GM12878 (cell line): ENCODE data around the gene ZNF106. TPM values are rescaled to one million over a fixed set of nuclear protein-coding genes. Genes with fewer than 3 reads are reported as not detected.

Experiments used
- ATAC-seq: fragments of 200-7000 bp; cut with Tn5 transposase; 3 replicates; pipeline ENCODE4 v1.9.1; 2020; ENCODE audit warnings: mild to moderate bottlenecking, moderate library complexity
- BruUV-seq: library from RNA; stranded (reverse); fragments of 400-500 nt; replicated peaks from 2 replicates; lab custom pipeline; 2021; lab: Mats Ljungman, UMichigan
- CTCF ChIA-PET: fragments of 300-600 bp; sonication (Branson Sonifier 250); formaldehyde crosslinking; extraction: SDS; loops from one replicate; lab custom pipeline; 2021; ENCODE audit warnings: inconsistent platforms; lab: Yijun Ruan, JAX
- POLR2A ChIA-PET: fragments of 350-600 bp; formaldehyde crosslinking; extraction: SDS; loops from one replicate; lab custom pipeline; 2021; ENCODE audit warnings: inconsistent platforms; lab: Charles Lee
- RAD21 ChIA-PET: fragments of 300-600 bp; sonication (Branson Sonifier 250); formaldehyde crosslinking; loops from one replicate; lab custom pipeline; 2023; ENCODE audit warnings: antibody characterized with exemption; ENCODE audit not compliant: unreplicated experiment; lab: Charles Lee
- SMC1A ChIA-PET: fragments of 300-600 bp; sonication (Branson Sonifier 250); formaldehyde crosslinking; loops from one replicate; lab custom pipeline; 2023; ENCODE audit not compliant: unreplicated experiment, uncharacterized antibody; lab: Charles Lee
- DNase-seq: peaks from one replicate; pipeline ENCODE4 v3.0.0-alpha.2; 2011; ENCODE audit warnings: low read depth, low spot score
- FAIRE-seq: peaks from 3 replicates; lab custom pipeline; 2011; peaks lifted over from hg19 to GRCh38; lab: Jason Lieb, UNC
- H2AFZ ChIP-seq: 2 replicates; pipeline ENCODE4 v1.6.0; 2011; ENCODE audit warnings: low read depth, low read length, control low read depth; ENCODE audit not compliant: control insufficient read depth
- H3K27ac ChIP-seq: 2 replicates; pipeline ENCODE4 v1.5.1; 2011; ENCODE audit warnings: control low read depth; ENCODE audit not compliant: control insufficient read depth, insufficient read depth
- H3K27me3 ChIP-seq, 2 experiments: replicated peaks in 1 of 2; 2 replicates each; pipeline versions ENCODE4 v1.6.0 to v1.6.1; 2011; ENCODE audit warnings: low read length in 1 of 2; ENCODE audit not compliant: control insufficient read depth in 2 of 2, insufficient read depth in 2 of 2
- H3K36me3 ChIP-seq, 2 experiments: 2 replicates each; pipeline ENCODE4 v1.5.1; 2011; ENCODE audit warnings: low read length in 1 of 2; ENCODE audit not compliant: control insufficient read depth in 2 of 2, insufficient read depth in 2 of 2
- H3K4me1 ChIP-seq: 2 replicates; pipeline ENCODE4 v1.6.1; 2011; ENCODE audit warnings: mild to moderate bottlenecking, low read length, moderate library complexity, mixed read lengths; ENCODE audit not compliant: control insufficient read depth, insufficient read depth
- H3K4me2 ChIP-seq: 2 replicates; pipeline ENCODE4 v1.6.0; 2011; ENCODE audit warnings: control low read depth; ENCODE audit not compliant: control insufficient read depth, insufficient read depth
- H3K4me3 ChIP-seq: fragments of 200-600 bp; sonication (generic); 2 replicates; pipeline ENCODE4 v1.5.1; 2016
- H3K79me2 ChIP-seq: 2 replicates; pipeline ENCODE4 v1.6.0; 2011; ENCODE audit warnings: low read length; ENCODE audit not compliant: control insufficient read depth, insufficient read depth
- H3K9ac ChIP-seq: 2 replicates; pipeline ENCODE4 v1.8.0; 2011; ENCODE audit warnings: low read length, control low read depth, mixed read lengths; ENCODE audit not compliant: control insufficient read depth, insufficient read depth
- H3K9me3 ChIP-seq: replicated peaks from 3 replicates; pipeline ENCODE4 v1.5.1; 2011; ENCODE audit warnings: mild to moderate bottlenecking, low read length; ENCODE audit not compliant: control insufficient read depth, insufficient read depth
- H4K20me1 ChIP-seq: 2 replicates; pipeline ENCODE4 v1.6.0; 2011; ENCODE audit not compliant: control insufficient read depth, insufficient read depth
- BMI1 ChIP-seq: fragments of 450-650 bp; IDR thresholded peaks from 2 replicates; pipeline ENCODE4 v1.6.1; 2016; ENCODE audit warnings: mild to moderate bottlenecking, moderate library complexity, borderline replicate concordance
- CBX5 ChIP-seq: sonication (generic); IDR thresholded peaks from 2 replicates; pipeline ENCODE4 v1.6.1; 2016; ENCODE audit warnings: low read depth, moderate library complexity, mild to moderate bottlenecking, inconsistent platforms
- NFYA ChIP-seq: IDR thresholded peaks from 2 replicates; pipeline ENCODE4 v1.6.1; 2011; ENCODE audit warnings: low read depth, mild to moderate bottlenecking, low read length, improper control_type of control experiment, borderline replicate concordance
- SUZ12 ChIP-seq: fragments of 200-600 bp; sonication (generic); IDR thresholded peaks from one replicate; pipeline ENCODE4 v1.6.1; 2018; ENCODE audit warnings: antibody characterized with exemption, mild to moderate bottlenecking; ENCODE audit not compliant: unreplicated experiment
- TBL1XR1 ChIP-seq: IDR thresholded peaks from 2 replicates; pipeline ENCODE4 v1.6.1; 2012; ENCODE audit warnings: low read depth, low read length, improper control_type of control experiment
- YBX1 ChIP-seq: fragments of 450-650 bp; IDR thresholded peaks from 2 replicates; pipeline ENCODE4 v1.6.1; 2016; ENCODE audit warnings: antibody characterized with exemption
- ZSCAN29 ChIP-seq: fragments of 450-650 bp; IDR thresholded peaks from 2 replicates; pipeline ENCODE4 v1.6.1; 2017; ENCODE audit warnings: mild to moderate bottlenecking, moderate library complexity
- WGBS: methylation state at CpG from one replicate; pipeline ENCODE4 v1.1.6; 2016; ENCODE audit warnings: low lambda C conversion rate; ENCODE audit not compliant: insufficient replicate concordance, insufficient coverage; ENCODE audit errors: missing lambda C conversion rate; 5-methylcytosine and 5-hydroxymethylcytosine counted together
- in situ Hi-C: fragments of 300-500 bp; cut with MboI; formaldehyde crosslinking; loops from 9 replicates; pipeline ENCODE4 v1.14.3; 2018; ENCODE audit warnings: mixed read lengths
- intact Hi-C: fragments of 100-400 bp; cut with micrococcal nuclease; formaldehyde crosslinking; loops from one replicate; pipeline ENCODE4 v1.14.2; 2022; ENCODE audit not compliant: unreplicated experiment
- polyA plus RNA-seq, 11 experiments: library from polyadenylated mRNA; depleted of rRNA in 4 of 11; unstranded in 6 of 11; stranded (reverse) in 5 of 11; fragments of >200 nt; fragmentation: Nextera tagmentation in 4 of 11; fragmentation: Illumina TruSeq in 1 of 11; extraction: Ambion mirVana in 4 of 11; extraction: Trizol in 1 of 11; gene quantifications; 1 replicate in 1 of 11; 2 replicates in 10 of 11; pipeline versions ENCODE4 v1.2.1 to v1.2.3, GENCODE V29; 2011 to 2016; ENCODE audit warnings: inconsistent platforms in 2 of 11, missing spikeins in 2 of 11, low read depth in 1 of 11
- total RNA-seq, 4 experiments: library from RNA; depleted of rRNA in 3 of 4; stranded (reverse); fragments of >200 nt in 3 of 4; fragmentation: Illumina TruSeq in 1 of 4; extraction: Trizol in 1 of 4; gene quantifications; 2 replicates each; pipeline versions ENCODE4 v1.2.1 to v1.2.3, GENCODE V29; 2013 to 2021
- TF ChIP-seq, protein P1 (sequence below): IDR thresholded peaks from 2 replicates; pipeline ENCODE4 v1.6.1; 2012; ENCODE audit warnings: low read depth, low read length, improper control_type of control experiment

The ZNF106 gene
- total and polyA plus RNA-seq, 10 of the 15 experiments (the other 5 are each of a cell fraction or from before 2014, with no cell fraction given) = 10.7 to 45.3 (median 32.5) TPM

DNA sequence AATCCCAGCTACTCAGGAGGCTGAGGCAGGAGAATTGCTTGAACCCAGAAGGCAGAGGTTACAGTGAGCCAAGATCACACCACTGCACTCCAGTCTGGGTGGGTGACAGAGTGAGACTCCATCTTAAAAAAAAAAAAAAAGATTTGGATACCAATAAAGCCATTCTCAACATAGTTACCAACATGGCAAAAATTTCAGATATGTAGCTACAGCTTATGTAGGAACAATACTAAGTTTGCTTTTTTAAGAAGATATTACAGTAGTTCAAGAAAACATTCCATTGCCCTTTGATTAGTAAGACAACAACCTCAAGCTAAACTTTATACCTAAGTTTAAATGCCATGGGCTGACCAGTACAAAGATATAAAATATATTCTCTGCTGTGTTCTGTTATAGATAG is 34.4 kb downstream of the ZNF106 start (continued):
- TF ChIP-seq, protein P1, sequence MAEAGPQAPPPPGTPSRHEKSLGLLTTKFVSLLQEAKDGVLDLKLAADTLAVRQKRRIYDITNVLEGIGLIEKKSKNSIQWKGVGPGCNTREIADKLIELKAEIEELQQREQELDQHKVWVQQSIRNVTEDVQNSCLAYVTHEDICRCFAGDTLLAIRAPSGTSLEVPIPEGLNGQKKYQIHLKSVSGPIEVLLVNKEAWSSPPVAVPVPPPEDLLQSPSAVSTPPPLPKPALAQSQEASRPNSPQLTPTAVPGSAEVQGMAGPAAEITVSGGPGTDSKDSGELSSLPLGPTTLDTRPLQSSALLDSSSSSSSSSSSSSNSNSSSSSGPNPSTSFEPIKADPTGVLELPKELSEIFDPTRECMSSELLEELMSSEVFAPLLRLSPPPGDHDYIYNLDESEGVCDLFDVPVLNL = no peak
- TF ChIP-seq CBX5 = no peak
- TF ChIP-seq, all 136 proteins: peak for 0

DNA sequence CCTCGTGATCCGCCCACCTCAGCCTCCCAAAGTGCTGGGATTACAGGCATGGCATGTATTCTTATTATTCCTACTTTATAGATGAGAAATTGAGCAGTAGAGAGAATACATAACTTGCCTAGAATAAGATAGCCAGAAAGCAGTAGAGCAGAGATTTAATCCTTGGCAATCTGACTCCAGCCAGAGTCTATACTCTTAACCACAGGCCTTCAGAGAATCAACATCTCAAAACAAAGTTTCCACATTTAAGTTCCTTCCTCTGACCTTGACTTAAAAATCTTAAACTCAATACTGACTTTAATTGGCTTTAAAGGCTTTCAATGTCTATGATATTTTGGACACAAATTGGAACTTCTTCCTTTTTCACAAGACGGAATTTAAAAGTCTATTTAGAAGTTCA is 37.1 kb downstream of the ZNF106 start:
- no peaks in the 10 kb centered on the region for H3K27me3 ChIP-seq
- ATAC-seq = no peak
- intact Hi-C loops = no loop called here
- no peak for DNase-seq
- SMC1A ChIA-PET = no interaction called here
- H3K4me1 ChIP-seq = peaks cover 8% of the 10 kb centered on the region
- RAD21 ChIA-PET = interaction anchor here (0.7 kb wide), 2 partner anchors 127 to 418 kb away, joined by 3 read pairs; no protein-coding TSS in a partner anchor
- no peak overlapping the region for H2AFZ ChIP-seq
- no peak for FAIRE-seq
- H4K20me1 ChIP-seq = no peaks in the 10 kb centered on the region
- POLR2A ChIA-PET = no interaction called here
- H3K27ac ChIP-seq = no peak overlapping the region
- no peaks in the 10 kb centered on the region; the same call in 1 of the 2 replicates for H3K79me2 ChIP-seq
- in situ Hi-C loops = no loop called here
- TF ChIP-seq NFYA (no peak), BMI1 (no peak), YBX1 (no peak), ZSCAN29 (no peak), SUZ12 (no peak), TBL1XR1 (no peak)
- 97% methylated on average over 3 of the region's 3 CpGs for WGBS
- no peak overlapping the region for H3K9ac ChIP-seq
- peaks cover 3 to 19% of the 10 kb centered on the region in 2 experiments for H3K36me3 ChIP-seq
- no peak overlapping the region for H3K4me2 ChIP-seq
- no TSS peak for BruUV-seq
- no peak overlapping the region for H3K4me3 ChIP-seq
- no peaks in the 10 kb centered on the region for H3K9me3 ChIP-seq
- CTCF ChIA-PET = no interaction called here
